HAP-1 (cell line): Measurements from ENCODE around the gene ETV2.
"Not testable (repeated sequence)": the region's sequence is repeated elsewhere in the genome, so short reads cannot be mapped to it uniquely, and the experiment has no call there.

ENCODE experiments used
- DNase-seq, 2 experiments: peaks; one replicate each; pipeline ENCODE4 v3.0.0-alpha.2; 2016 to 2020; ENCODE audit warnings: low spot score in 2 of 2
- H3K27me3 ChIP-seq: fragments of 250-450 bp; sonication (Bioruptor Pico); 2 replicates; pipeline ENCODE4 v1.5.1; 2020; ENCODE audit warnings: low read depth, mild to moderate bottlenecking, moderate library complexity
- H3K36me3 ChIP-seq: fragments of 250-450 bp; sonication (Bioruptor Pico); replicated peaks from 2 replicates; pipeline ENCODE4 v1.5.1; 2020; ENCODE audit warnings: mild to moderate bottlenecking
- H3K4me1 ChIP-seq: fragments of 250-450 bp; sonication (Bioruptor Pico); 2 replicates; pipeline ENCODE4 v1.5.1; 2020; ENCODE audit warnings: mild to moderate bottlenecking
- H3K4me3 ChIP-seq: fragments of 250-450 bp; sonication (Bioruptor Pico); 2 replicates; pipeline ENCODE4 v1.5.1; 2020; ENCODE audit warnings: mild to moderate bottlenecking, moderate library complexity
- H3K9me3 ChIP-seq: fragments of 250-450 bp; sonication (Bioruptor Pico); 2 replicates; pipeline ENCODE4 v1.5.1; 2020; ENCODE audit warnings: mild to moderate bottlenecking, moderate library complexity
- in situ Hi-C: fragments of 300-500 bp; cut with MboI; formaldehyde crosslinking; loops from 3 replicates; pipeline ENCODE4 v1.14.3; 2020; ENCODE audit warnings: low sequenced_read_pairs, inconsistent platforms, mixed read lengths

The ETV2 gene

DNA sequence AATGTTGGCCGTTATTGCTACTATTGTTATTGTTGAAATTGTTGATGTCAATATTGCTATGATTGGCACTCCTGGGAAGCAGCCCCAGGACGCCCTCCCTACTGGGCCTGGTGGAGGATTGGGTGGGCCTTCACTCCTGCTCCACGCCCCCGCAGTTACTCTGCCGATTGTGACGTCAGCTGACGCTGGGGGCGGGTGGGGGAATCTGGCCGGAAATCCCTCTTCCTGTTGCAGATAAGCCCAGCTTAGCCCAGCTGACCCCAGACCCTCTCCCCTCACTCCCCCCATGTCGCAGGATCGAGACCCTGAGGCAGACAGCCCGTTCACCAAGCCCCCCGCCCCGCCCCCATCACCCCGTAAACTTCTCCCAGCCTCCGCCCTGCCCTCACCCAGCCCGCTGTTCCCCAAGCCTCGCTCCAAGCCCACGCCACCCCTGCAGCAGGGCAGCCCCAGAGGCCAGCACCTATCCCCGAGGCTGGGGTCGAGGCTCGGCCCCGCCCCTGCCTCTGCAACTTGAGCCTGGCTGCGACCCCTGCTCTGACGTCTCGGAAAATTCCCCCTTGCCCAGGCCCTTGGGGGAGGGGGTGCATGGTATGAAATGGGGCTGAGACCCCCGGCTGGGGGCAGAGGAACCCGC lies at the start of gene ETV2:
ETV2 (plus strand) TSS at position 231 of the 637 bp plus-strand sequence. CDS start 716 bp downstream, outside the sequence.
- no peak for DNase-seq
- H3K36me3 ChIP-seq: peaks cover 17% of the 10 kb centered on the region
- no peak within 1 kb of the TSS for H3K4me3 ChIP-seq
- H3K4me1 ChIP-seq: peaks cover 11% of the 10 kb centered on the region
- no peaks in the 10 kb centered on the region for H3K27me3 ChIP-seq
- in situ Hi-C loops: no loop called here
- no peaks in the 10 kb centered on the region for H3K9me3 ChIP-seq

GRCh38 chr19:35592226-35592625 lies 49.3 kb upstream of the ETV2 start:
- in situ Hi-C loops: no loop called here
- Histone ChIP-seq H3K9me3 (no peaks in the 10 kb centered on the region), H3K27me3 (no peaks in the 10 kb centered on the region), H3K4me1 (no peaks in the 10 kb centered on the region), H3K4me3 (no peak overlapping the region), H3K36me3 (no peaks in the 10 kb centered on the region)
- peak; percentile 7 to 26 for DNase-seq

DNA sequence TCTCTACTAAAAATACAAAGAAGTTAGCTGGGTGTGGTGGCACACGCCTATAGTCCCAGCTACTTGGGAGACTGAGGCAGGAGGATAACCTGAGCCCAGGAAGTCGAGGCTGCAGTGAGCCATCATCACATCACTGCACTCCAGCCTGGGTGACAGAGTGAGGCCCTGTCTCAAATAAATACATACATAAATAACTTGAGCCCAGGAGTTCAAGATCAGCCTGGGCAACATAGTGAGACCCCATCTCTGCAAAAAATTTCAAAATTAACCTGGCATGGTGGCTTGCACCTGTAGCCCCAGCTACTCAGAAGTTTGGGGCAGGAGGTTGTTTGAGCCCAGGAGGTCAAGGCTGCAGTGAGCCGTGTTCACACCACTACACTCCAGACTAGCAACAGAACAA lies 46.5 kb upstream of the ETV2 start:
- H3K9me3 ChIP-seq, H3K4me3 ChIP-seq, DNase-seq, H3K4me1 ChIP-seq, H3K27me3 ChIP-seq, H3K36me3 ChIP-seq, in situ Hi-C loops: not testable (repeated sequence)

- Histone ChIP-seq H3K4me3 (no peak overlapping the region), H3K9me3 (no peaks in the 10 kb centered on the region), H3K4me1 (no peaks in the 10 kb centered on the region)
These were observed 45.6 kb upstream of the ETV2 start for GRCh38 chr19:35595928-35596327.

GRCh38 chr19:35596366-35596999 lies 45.1 kb upstream of the ETV2 start:
- peak in 1 of 2 experiments; percentile 20 for DNase-seq
- Histone ChIP-seq H3K27me3 (no peaks in the 10 kb centered on the region), H3K36me3 (no peaks in the 10 kb centered on the region), H3K4me3 (no peak overlapping the region), H3K9me3 (no peaks in the 10 kb centered on the region), H3K4me1 (no peaks in the 10 kb centered on the region)
- in situ Hi-C loops: no loop called here

More at GRCh38 chr19:35595928-35596327, 45.6 kb upstream of the ETV2 start:
- no peaks in the 10 kb centered on the region for H3K36me3 ChIP-seq
- no peaks in the 10 kb centered on the region for H3K27me3 ChIP-seq
- in situ Hi-C loops: no loop called here
- DNase-seq: no peak

- Histone ChIP-seq H3K27me3 (no peaks in the 10 kb centered on the region), H3K4me1 (no peaks in the 10 kb centered on the region), H3K9me3 (0 out of 2 replicates have a peak, but pooled peaks cover 2% of the 10 kb centered on the region), H3K4me3 (no peak overlapping the region), H3K36me3 (no peaks in the 10 kb centered on the region)
- in situ Hi-C loops: no loop called here
- no peak for DNase-seq
These were observed 39.6 kb upstream of the ETV2 start for GRCh38 chr19:35601971-35602370.

DNA sequence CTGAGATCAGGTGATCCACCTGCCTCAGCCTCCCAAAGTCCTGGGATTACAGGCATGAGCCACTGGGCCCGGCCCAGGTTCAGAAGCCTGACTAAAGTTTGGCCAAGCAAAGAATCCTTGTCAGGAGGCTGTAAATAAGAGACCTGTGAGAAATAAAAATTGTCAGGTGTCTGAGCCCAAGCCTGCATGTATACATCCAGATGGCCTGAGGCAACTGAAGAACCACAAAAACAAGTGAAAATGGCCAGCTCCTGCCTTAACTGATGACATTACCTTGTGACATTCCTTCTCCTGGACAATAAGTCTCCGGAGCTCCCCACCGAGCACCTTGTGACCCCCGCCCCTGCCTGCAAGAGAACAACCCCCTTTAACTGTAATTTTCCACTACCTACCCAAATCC lies 37.1 kb upstream of the ETV2 start:
- H3K4me1 ChIP-seq, H3K9me3 ChIP-seq, in situ Hi-C loops, H3K27me3 ChIP-seq, H3K36me3 ChIP-seq, DNase-seq, H3K4me3 ChIP-seq: not testable (repeated sequence)

DNA sequence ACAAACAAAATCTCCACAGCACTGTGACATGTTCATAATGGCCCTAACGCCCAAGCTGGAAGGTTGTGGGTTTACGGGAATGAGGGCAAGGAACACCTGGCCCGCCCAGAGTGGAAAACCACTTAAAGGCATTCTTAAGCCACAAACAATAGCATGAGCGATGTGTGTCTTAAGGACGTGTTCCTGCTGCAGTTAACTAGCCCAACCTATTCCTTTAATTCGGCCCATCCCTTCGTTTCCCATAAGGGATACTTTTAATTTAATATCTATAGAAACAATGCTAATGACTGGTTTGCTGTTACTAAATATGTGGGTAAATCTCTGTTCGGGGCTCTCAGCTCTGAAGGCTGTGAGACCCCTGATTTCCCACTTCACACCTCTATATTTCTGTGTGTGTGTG lies 34.4 kb upstream of the ETV2 start:
- H3K4me3 ChIP-seq, DNase-seq, H3K9me3 ChIP-seq, H3K27me3 ChIP-seq, H3K4me1 ChIP-seq, in situ Hi-C loops, H3K36me3 ChIP-seq: not testable (repeated sequence)

DNA sequence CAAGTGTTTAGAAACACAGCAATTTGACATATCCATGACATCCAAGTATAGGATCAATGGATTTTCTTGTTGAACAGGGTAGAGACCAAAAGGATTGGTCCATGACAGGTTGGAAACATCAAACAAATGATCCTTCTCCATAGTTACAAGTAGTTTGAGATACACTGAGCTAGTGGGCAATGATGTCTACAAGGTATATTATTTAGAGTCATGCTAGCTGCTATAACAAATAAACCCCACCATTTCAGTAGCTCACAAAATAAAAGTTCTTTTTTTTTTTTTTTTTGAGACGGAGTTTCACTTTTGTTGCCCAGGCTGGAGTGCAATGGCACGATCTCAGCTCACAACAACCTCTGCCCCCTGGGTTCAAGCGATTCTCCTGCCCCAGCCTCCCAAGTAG lies 33.9 kb upstream of the ETV2 start:
- in situ Hi-C loops: no loop called here
- Histone ChIP-seq H3K36me3 (no peaks in the 10 kb centered on the region), H3K4me3 (no peak overlapping the region), H3K27me3 (no peaks in the 10 kb centered on the region), H3K9me3 (peaks cover 9% of the 10 kb centered on the region), H3K4me1 (peaks cover 5% of the 10 kb centered on the region)
- DNase-seq: no peak

DNA sequence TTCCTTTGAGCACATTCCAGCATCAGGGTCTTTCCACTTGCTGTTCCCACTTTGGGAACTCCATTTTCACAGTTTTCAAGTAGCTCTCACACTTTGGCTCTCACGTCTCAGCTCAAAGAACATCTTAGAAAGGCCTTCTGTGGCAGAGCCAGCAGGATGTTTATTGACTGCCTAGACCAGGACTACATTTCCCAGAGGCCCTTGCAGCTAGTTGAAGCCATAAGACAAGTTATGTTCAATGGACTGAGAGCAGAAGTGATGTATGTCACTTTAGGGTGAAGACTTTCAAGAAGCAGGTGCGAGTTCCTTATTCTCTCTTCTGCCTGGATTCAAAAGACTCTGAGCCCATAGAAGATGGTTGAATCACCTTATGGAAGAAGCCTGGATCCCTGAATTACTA lies 33.3 kb upstream of the ETV2 start:
- no peak for DNase-seq
- H3K36me3 ChIP-seq: no peaks in the 10 kb centered on the region
- H3K27me3 ChIP-seq: no peaks in the 10 kb centered on the region
- H3K4me1 ChIP-seq: peaks cover 5% of the 10 kb centered on the region
- in situ Hi-C loops: no loop called here
- H3K4me3 ChIP-seq: no peak overlapping the region
- peaks cover 9% of the 10 kb centered on the region for H3K9me3 ChIP-seq

GRCh38 chr19:35609851-35610353 lies 31.6 kb upstream of the ETV2 start:
- no peak overlapping the region for H3K4me3 ChIP-seq
- in situ Hi-C loops: no loop called here
- H3K27me3 ChIP-seq: no peaks in the 10 kb centered on the region
- H3K36me3 ChIP-seq: no peaks in the 10 kb centered on the region
- H3K9me3 ChIP-seq: peaks cover 9% of the 10 kb centered on the region
- no peak for DNase-seq
- peaks cover 5% of the 10 kb centered on the region for H3K4me1 ChIP-seq

- Histone ChIP-seq H3K4me1 (peaks cover 5% of the 10 kb centered on the region), H3K27me3 (no peaks in the 10 kb centered on the region), H3K36me3 (peaks cover 11% of the 10 kb centered on the region), H3K9me3 (peaks cover 7% of the 10 kb centered on the region), H3K4me3 (peak overlapping the region; percentile 71)
- DNase-seq: no peak
- in situ Hi-C loops: no loop called here
These were observed 29.4 kb upstream of the ETV2 start for GRCh38 chr19:35612224-35612558.

DNA sequence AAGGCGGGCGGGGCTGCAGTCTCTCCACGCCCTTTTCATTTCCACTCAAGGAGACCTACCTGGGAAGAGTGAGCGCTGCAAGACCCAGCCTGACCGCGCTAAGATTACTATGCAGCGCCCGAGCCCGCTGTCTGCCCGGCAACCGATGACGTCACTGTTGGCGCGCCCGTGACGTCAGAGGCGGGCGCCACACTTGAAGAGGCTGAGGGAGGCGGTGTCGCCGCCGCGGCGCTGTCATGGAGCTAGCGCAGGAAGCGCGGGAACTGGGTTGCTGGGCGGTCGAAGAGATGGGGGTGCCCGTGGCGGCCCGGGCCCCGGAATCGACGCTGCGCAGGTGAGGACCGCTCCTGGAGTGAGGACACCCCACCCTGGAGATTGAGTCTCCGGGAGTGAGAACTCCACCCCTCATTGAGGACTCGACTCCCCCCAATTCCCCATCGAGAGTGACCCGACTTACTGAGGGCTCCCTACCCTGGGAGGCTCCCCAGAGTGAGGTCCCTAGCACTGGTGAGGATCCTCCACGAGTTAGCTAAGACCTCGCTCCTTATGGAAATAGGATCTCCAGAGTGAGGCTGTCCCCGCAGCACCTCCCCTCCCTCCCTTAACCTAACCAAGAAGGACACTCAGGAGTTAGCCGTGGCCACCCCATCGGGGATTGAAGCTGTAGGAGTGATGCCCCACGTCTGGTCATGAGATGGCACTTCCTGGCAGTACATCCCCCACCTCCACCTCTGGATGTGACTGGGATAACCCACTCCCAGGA lies 28.8 kb upstream of the ETV2 start, which contains the start of gene HAUS5:
HAUS5 (plus strand) TSS at position 177 of the 763 bp plus-strand sequence; CDS start at position 237, 60 bp downstream.
- Histone ChIP-seq H3K36me3 (peaks cover 15% of the 10 kb centered on the region), H3K4me3 (peak within 1 kb of the TSS; percentile 71), H3K27me3 (no peaks in the 10 kb centered on the region), H3K4me1 (peaks cover 5% of the 10 kb centered on the region), H3K9me3 (peaks cover 4% of the 10 kb centered on the region)
- peak; percentile 86 to 94 for DNase-seq
- in situ Hi-C loops: no loop called here

GRCh38 chr19:35613574-35613973 lies 28.0 kb upstream of the ETV2 start:
- in situ Hi-C loops: no loop called here
- H3K4me3 ChIP-seq: no peak overlapping the region

More at GRCh38 chr19:35613574-35613973, 28.0 kb upstream of the ETV2 start:
- Histone ChIP-seq H3K36me3 (peaks cover 15% of the 10 kb centered on the region), H3K4me1 (peaks cover 5% of the 10 kb centered on the region), H3K27me3 (no peaks in the 10 kb centered on the region), H3K9me3 (no peaks in the 10 kb centered on the region)
- no peak for DNase-seq
